ENCODE measurements around the gene SUMF1.

- no peak for TF ChIP-seq OSR1 (CRISPR knock-in tag; IDR thresholded peaks at IDR 0.05)
- TF ChIP-seq RARB (CRISPR knock-in tag; IDR thresholded peaks at IDR 0.05) = no peak
- TF ChIP-seq SNAI2 (CRISPR knock-in tag; IDR thresholded peaks at IDR 0.05) = no peak
- no peak for TF ChIP-seq PATZ1 (CRISPR knock-in tag; IDR thresholded peaks at IDR 0.05; ENCODE audit: borderline replicate concordance)
- no peak for TF ChIP-seq CREB5 (CRISPR knock-in tag; IDR thresholded peaks at IDR 0.05; ENCODE audit: low read depth)
- no peak for TF ChIP-seq ZNF8 (CRISPR knock-in tag; IDR thresholded peaks at IDR 0.05)
Observed at GRCh38 chr3:4493941-4494894, 27.1 kb upstream of the SUMF1 start.
